Stomach (tissue), 9 donors: ENCODE results near the gene OTULINL. TPM values are rescaled to one million over a fixed set of nuclear protein-coding genes. Genes with fewer than 3 reads are reported as not detected.

Source experiments
- DNase-seq, 2 donors: peaks; one replicate each; pipeline versions ENCODE4 v3.0.0 to v3.0.0-alpha.2; 2013 to 2019
- H3K27ac ChIP-seq, 5 donors: fragments of 200-600 bp in 4 of 5; sonication (generic) in 4 of 5; one replicate each; pipeline ENCODE4 v1.5.1; 2013 to 2019; ENCODE audit warnings: mild to moderate bottlenecking in 1 of 5, moderate library complexity in 1 of 5
- H3K27me3 ChIP-seq, 3 donors: fragments of 200-600 bp; sonication (generic); one replicate each; pipeline ENCODE4 v1.5.1; 2017 to 2019; ENCODE audit warnings: mixed run types in 1 of 3
- H3K36me3 ChIP-seq, 4 donors: fragments of 200-600 bp; sonication (generic); 1 replicate in 3 of 4; 2 replicates in 1 of 4; pipeline ENCODE4 v1.5.1; 2016 to 2019
- H3K4me1 ChIP-seq, 4 donors: fragments of 200-600 bp; sonication (generic); one replicate each; pipeline ENCODE4 v1.5.1; 2016 to 2019
- H3K4me3 ChIP-seq, 4 donors: fragments of 200-600 bp; sonication (generic) in 3 of 4; one replicate each; pipeline ENCODE4 v1.5.1; 2016 to 2019; ENCODE audit warnings: mild to moderate bottlenecking in 1 of 4
- H3K9me3 ChIP-seq, 4 donors: fragments of 200-600 bp; sonication (generic); one replicate each; pipeline ENCODE4 v1.5.1; 2016 to 2019
- CTCF ChIP-seq, 7 experiments: fragments of 450-650 bp in 4 of 7; fragments of 200-600 bp in 3 of 7; sonication (generic) in 3 of 7; IDR thresholded peaks; one replicate each; pipeline ENCODE4 v1.5.1; 2016 to 2019; ENCODE audit warnings: antibody characterized with exemption in 7 of 7, control low read depth in 2 of 7, mild to moderate bottlenecking in 1 of 7
- EP300 ChIP-seq: sonication (generic); formaldehyde crosslinking; IDR thresholded peaks from one replicate; pipeline ENCODE4 v1.6.1; 2017; ENCODE audit warnings: antibody characterized with exemption
- POLR2A ChIP-seq, 4 donors: fragments of 450-650 bp; IDR thresholded peaks; one replicate each; pipeline ENCODE4 v1.6.1; 2016; ENCODE audit warnings: antibody characterized with exemption in 4 of 4, control low read depth in 2 of 4, mild to moderate bottlenecking in 1 of 4, moderate library complexity in 1 of 4
- POLR2AphosphoS5 ChIP-seq, 3 donors: sonication (generic); formaldehyde crosslinking; IDR thresholded peaks; one replicate each; pipeline ENCODE4 v1.6.1; 2016; ENCODE audit warnings: antibody characterized with exemption in 3 of 3
- WGBS, 5 donors: extraction: QIAGEN DNeasy Blood & Tissue Kit in 3 of 5; methylation state at CpG; one replicate each; pipeline versions ENCODE4 v1.1.5 to v1.1.7; 2013 to 2018; 5-methylcytosine and 5-hydroxymethylcytosine counted together
- intact Hi-C: fragments of 100-400 bp; cut with DNase I; formaldehyde crosslinking; loops from one replicate; pipeline ENCODE4 v1.15.1; 2023; ENCODE audit warnings: low total_unique reads
- polyA plus RNA-seq, 3 donors: library from polyadenylated mRNA; stranded (reverse); fragments of 200-250 nt; gene quantifications; one replicate each; pipeline ENCODE4 v1.2.3, GENCODE V29; 2013
- total RNA-seq, 5 donors: library from RNA; depleted of rRNA; stranded (reverse); fragments of >200 nt; gene quantifications; one replicate each; pipeline versions ENCODE4 v1.1.0 to v1.2.3, GENCODE V29; 2014 to 2016
- donor health status: healthy with polysubstance abuse.
- donor health status: Bipolar disorder and iron deficiency.
- donor health status: healthy.

The OTULINL gene
- total and polyA plus RNA-seq, 8 donors, result 0.93 to 31.0 (median 15.1) TPM

GRCh38 chr5:14628346-14628745 lies 46.8 kb downstream of the OTULINL start:
- WGBS, 5 donors, result 7 to 13% (median 7%) methylated on average over 3 of the region's 3 CpGs
- Histone ChIP-seq H3K27ac (no peak overlapping the region), H3K9me3 (no peaks in the 10 kb centered on the region), H3K4me3 (no peak overlapping the region), H3K27me3 (no peaks in the 10 kb centered on the region), H3K36me3 (no peaks in the 10 kb centered on the region), H3K4me1 (no peaks in the 10 kb centered on the region)
- intact Hi-C loops, result no loop called here
- TF ChIP-seq POLR2AphosphoS5 (IDR thresholded peaks at IDR 0.05), result no peak
- no peak for TF ChIP-seq EP300
- TF ChIP-seq POLR2A (IDR thresholded peaks at IDR 0.05), result no peak
- TF ChIP-seq CTCF (IDR thresholded peaks at IDR 0.05), result no peak
- DNase-seq, result peak in 1 of 2 donors; percentile 84

- no peak for TF ChIP-seq CTCF (IDR thresholded peaks at IDR 0.05)
- no peak for TF ChIP-seq EP300
- TF ChIP-seq POLR2AphosphoS5 (IDR thresholded peaks at IDR 0.05), result no peak
- no peak for TF ChIP-seq POLR2A (IDR thresholded peaks at IDR 0.05)
- intact Hi-C loops, result no loop called here
- no peaks in the 10 kb centered on the region for H3K27me3 ChIP-seq
- DNase-seq, result no peak
- H3K9me3 ChIP-seq, result no peaks in the 10 kb centered on the region
- no peaks in the 10 kb centered on the region for H3K36me3 ChIP-seq
- H3K4me3 ChIP-seq, result no peak overlapping the region
- H3K27ac ChIP-seq, result no peak overlapping the region
- WGBS, 5 donors, result 71 to 91% (median 87%) methylated on average over 2 of the region's 2 CpGs
- H3K4me1 ChIP-seq, result no peaks in the 10 kb centered on the region
Observed at GRCh38 chr5:14630671-14631070, 49.1 kb downstream of the OTULINL start.

GRCh38 chr5:14635656-14636055 lies 54.1 kb downstream of the OTULINL start:
- H3K4me1 ChIP-seq, result no peaks in the 10 kb centered on the region
- no peak overlapping the region for H3K27ac ChIP-seq
- no peaks in the 10 kb centered on the region for H3K9me3 ChIP-seq
- no peaks in the 10 kb centered on the region for H3K36me3 ChIP-seq
- H3K27me3 ChIP-seq, result peaks cover 0 to 3% (median 0%) of the 10 kb centered on the region in 3 donors
- DNase-seq, result no peak
- TF ChIP-seq POLR2AphosphoS5 (IDR thresholded peaks at IDR 0.05), result no peak
- TF ChIP-seq CTCF (IDR thresholded peaks at IDR 0.05), result no peak
- TF ChIP-seq EP300, result no peak
- no peak for TF ChIP-seq POLR2A (IDR thresholded peaks at IDR 0.05)
- intact Hi-C loops, result no loop called here
- 67 to 82% (median 77%) methylated on average over 2 of the region's 2 CpGs for WGBS, 5 donors
- H3K4me3 ChIP-seq, result no peak overlapping the region

GRCh38 chr5:14640765-14641164 lies 59.2 kb downstream of the OTULINL start:
- Histone ChIP-seq H3K9me3 (no peaks in the 10 kb centered on the region), H3K36me3 (no peaks in the 10 kb centered on the region), H3K27me3 (peaks cover 0 to 18% (median 0%) of the 10 kb centered on the region in 3 donors), H3K4me1 (no peaks in the 10 kb centered on the region), H3K27ac (no peak overlapping the region), H3K4me3 (no peak overlapping the region)
- intact Hi-C loops, result no loop called here
- DNase-seq, result no peak
- 66 to 77% (median 74%) methylated on average over 10 of the region's 10 CpGs for WGBS, 5 donors
- TF ChIP-seq CTCF (IDR thresholded peaks at IDR 0.05) (no peak), POLR2AphosphoS5 (IDR thresholded peaks at IDR 0.05) (no peak)
